Endodermal cell (in vitro differentiated cells): ENCODE measurements around the gene NFIA. TPM values are rescaled to one million over a fixed set of nuclear protein-coding genes. Genes with fewer than 3 reads are reported as not detected.

Source experiments
- DNase-seq: peaks from one replicate; pipeline ENCODE4 v3.0.0-alpha.2; 2017
- H3K27ac ChIP-seq: 2 replicates; pipeline ENCODE4 v1.5.1; 2013; ENCODE audit warnings: mild to moderate bottlenecking, low read depth, low read length, moderate library complexity
- H3K27me3 ChIP-seq: 2 replicates; pipeline ENCODE4 v1.6.1; 2013; ENCODE audit warnings: mild to moderate bottlenecking, low read length, moderate library complexity; ENCODE audit not compliant: insufficient read depth, control insufficient read depth, poor library complexity, severe bottlenecking
- H3K36me3 ChIP-seq: 2 replicates; pipeline ENCODE4 v1.7.0; 2013; ENCODE audit warnings: mild to moderate bottlenecking, low read length, moderate library complexity; ENCODE audit not compliant: control insufficient read depth, insufficient read depth
- H3K4me1 ChIP-seq: one replicate; pipeline ENCODE4 v1.7.0; 2013; ENCODE audit warnings: low read length; ENCODE audit not compliant: control insufficient read depth, insufficient read depth
- H3K4me3 ChIP-seq: 2 replicates; pipeline ENCODE4 v1.5.1; 2013; ENCODE audit warnings: mild to moderate bottlenecking, low read length, moderate library complexity
- H3K9ac ChIP-seq: 2 replicates; pipeline ENCODE4 v1.6.1; 2013; ENCODE audit warnings: mild to moderate bottlenecking, low read length, moderate library complexity; ENCODE audit not compliant: poor library complexity, severe bottlenecking; ENCODE audit errors: extremely low read depth
- H3K9me3 ChIP-seq: 2 replicates; pipeline ENCODE4 v1.6.1; 2013; ENCODE audit warnings: mild to moderate bottlenecking, low read length, moderate library complexity; ENCODE audit not compliant: control insufficient read depth
- H3K27ac Mint-ChIP-seq: 2 replicates; pipeline ENCODE4 v1.8.0; 2020; ENCODE audit warnings: mixed read lengths
- H3K27me3 Mint-ChIP-seq: 2 replicates; pipeline ENCODE4 v1.8.0; 2021; ENCODE audit warnings: mild to moderate bottlenecking, mixed read lengths; ENCODE audit not compliant: insufficient read depth
- H3K36me3 Mint-ChIP-seq: 2 replicates; pipeline ENCODE4 v1.8.0; 2020; ENCODE audit warnings: low read depth, mixed read lengths
- H3K4me1 Mint-ChIP-seq: 2 replicates; pipeline ENCODE4 v1.8.0; 2020; ENCODE audit warnings: mixed read lengths
- H3K4me3 Mint-ChIP-seq: 2 replicates; pipeline ENCODE4 v1.8.0; 2020; ENCODE audit warnings: mild to moderate bottlenecking, moderate library complexity, mixed read lengths
- H3K9me3 Mint-ChIP-seq: 2 replicates; pipeline ENCODE4 v1.8.0; 2020; ENCODE audit warnings: mild to moderate bottlenecking, mixed read lengths
- CTCF ChIP-seq: fragments of 200-600 bp; sonication (generic); conservative IDR thresholded peaks from 2 replicates; pipeline ENCODE4 v1.5.0; 2021; ENCODE audit warnings: antibody characterized with exemption, mild to moderate bottlenecking
- WGBS, 2 experiments: methylation state at CpG; one replicate each; pipeline versions ENCODE4 v1.1.5 to v1.1.7; 2013; ENCODE audit warnings: missing lambda C conversion rate in 2 of 2, mixed read lengths in 1 of 2; ENCODE audit not compliant: insufficient coverage in 1 of 2, insufficient read length in 1 of 2; 5-methylcytosine and 5-hydroxymethylcytosine counted together
- total RNA-seq, 2 donors: library from RNA; stranded (reverse); fragmentation: NEBNext Ultra II Directional in 1 of 2; extraction: Animal tissue kit (Norgen Biotek cat#: 25700) in 1 of 2; gene quantifications; 2 replicates in 1 of 2; 3 replicates in 1 of 2; pipeline ENCODE4 v1.2.1, GENCODE V29; 2021

Gene NFIA
- total RNA-seq, 2 donors from 2014 or later, result 2.3 to 3.8 TPM

GRCh38 chr1:61163355-61163754, 81.0 kb downstream of the NFIA start:
- Histone ChIP-seq H3K4me1 (peaks cover 3% of the 10 kb centered on the region), H3K9me3 (no peaks in the 10 kb centered on the region), H3K27me3 (peaks cover 28% of the 10 kb centered on the region), H3K9ac (no peak overlapping the region), H3K4me3 (no peak overlapping the region), H3K36me3 (no peaks in the 10 kb centered on the region), H3K27ac (no peak overlapping the region)
- WGBS, 2 experiments, result 80 to 88% methylated on average over 1 of the region's 1 CpG
- H3K27me3 Mint-ChIP-seq, result peaks cover 28% of the 10 kb centered on the region
- DNase-seq, result no peak
- no peaks in the 10 kb centered on the region for H3K36me3 Mint-ChIP-seq
- no peak for TF ChIP-seq CTCF
- peaks cover 13% of the 10 kb centered on the region for H3K4me1 Mint-ChIP-seq
- no peaks in the 10 kb centered on the region for H3K9me3 Mint-ChIP-seq
- H3K4me3 Mint-ChIP-seq, result no peak overlapping the region
- no peak overlapping the region for H3K27ac Mint-ChIP-seq

- no peak overlapping the region for H3K9ac ChIP-seq
- no peak overlapping the region for H3K27ac Mint-ChIP-seq
- no peaks in the 10 kb centered on the region for H3K9me3 Mint-ChIP-seq
- H3K27ac ChIP-seq, result no peak overlapping the region
- no peak overlapping the region for H3K4me3 Mint-ChIP-seq
- peaks cover 13% of the 10 kb centered on the region for H3K27me3 Mint-ChIP-seq
- H3K36me3 Mint-ChIP-seq, result no peaks in the 10 kb centered on the region
- no peak for TF ChIP-seq CTCF
- H3K4me3 ChIP-seq, result no peak overlapping the region
- 95% methylated on average over 2 of the region's 2 CpGs for WGBS, 2 experiments
- H3K4me1 Mint-ChIP-seq, result peaks cover 18% of the 10 kb centered on the region
- no peaks in the 10 kb centered on the region for H3K36me3 ChIP-seq
- no peaks in the 10 kb centered on the region for H3K9me3 ChIP-seq
- no peaks in the 10 kb centered on the region for H3K4me1 ChIP-seq
- no peak for DNase-seq
- peaks cover 11% of the 10 kb centered on the region for H3K27me3 ChIP-seq
These were observed 83.0 kb downstream of the NFIA start for GRCh38 chr1:61165402-61165801.

GRCh38 chr1:61167309-61167708, 84.9 kb downstream of the NFIA start:
- no peak overlapping the region for H3K4me3 Mint-ChIP-seq
- H3K4me1 ChIP-seq, result no peaks in the 10 kb centered on the region
- H3K9me3 Mint-ChIP-seq, result no peaks in the 10 kb centered on the region
- peaks cover 6% of the 10 kb centered on the region for H3K27me3 Mint-ChIP-seq
- no peak for DNase-seq
- no peak overlapping the region for H3K9ac ChIP-seq
- TF ChIP-seq CTCF, result no peak
- H3K4me1 Mint-ChIP-seq, result peaks cover 24% of the 10 kb centered on the region
- no peak overlapping the region for H3K27ac Mint-ChIP-seq
- H3K36me3 ChIP-seq, result no peaks in the 10 kb centered on the region
- no peaks in the 10 kb centered on the region for H3K27me3 ChIP-seq
- 100% methylated on average over 1 of the region's 1 CpG; no CpG with 5 or more reads in 1 of the 2 experiments for WGBS, 2 experiments
- H3K9me3 ChIP-seq, result no peaks in the 10 kb centered on the region
- H3K4me3 ChIP-seq, result no peak overlapping the region
- H3K27ac ChIP-seq, result no peak overlapping the region
- H3K36me3 Mint-ChIP-seq, result no peaks in the 10 kb centered on the region
